HepG2 (cell line): ENCODE results near the gene SHROOM1. TPM values are rescaled to one million over a fixed set of nuclear protein-coding genes. Genes with fewer than 3 reads are reported as not detected.

Experiments
- E2F2 ChIP-seq: sonication (generic); formaldehyde crosslinking; IDR thresholded peaks from 2 replicates; pipeline ENCODE4 v1.4.0; 2020; ENCODE audit warnings: missing genetic modification reagents, borderline replicate concordance
- FOXP4 ChIP-seq: sonication (generic); formaldehyde crosslinking; IDR thresholded peaks from 2 replicates; pipeline ENCODE4 v1.4.0; 2020; ENCODE audit warnings: missing genetic modification reagents
- HOXA5 ChIP-seq: sonication (generic); formaldehyde crosslinking; IDR thresholded peaks from 2 replicates; pipeline ENCODE4 v1.4.0; 2020; ENCODE audit warnings: missing genetic modification reagents
- KDM3A ChIP-seq: IDR thresholded peaks from 2 replicates; pipeline ENCODE4 v1.6.1; 2018; ENCODE audit warnings: low read depth, missing compliant biosample characterization
- KDM6A ChIP-seq: IDR thresholded peaks from 2 replicates; pipeline ENCODE4 v1.6.1; 2016; ENCODE audit warnings: low read depth
- KLF9 ChIP-seq: IDR thresholded peaks from 2 replicates; pipeline ENCODE4 v1.6.1; 2016; ENCODE audit warnings: low read depth
- MLLT10 ChIP-seq: sonication (generic); formaldehyde crosslinking; IDR thresholded peaks from 2 replicates; pipeline ENCODE4 v1.4.0; 2020; ENCODE audit warnings: missing genetic modification reagents
- MZF1 ChIP-seq: sonication (generic); formaldehyde crosslinking; IDR thresholded peaks from 2 replicates; pipeline ENCODE4 v1.8.1; 2023; ENCODE audit warnings: mild to moderate bottlenecking, missing genetic modification reagents, borderline replicate concordance
- NCOA5 ChIP-seq: sonication (generic); formaldehyde crosslinking; IDR thresholded peaks from 2 replicates; pipeline ENCODE4 v1.4.0; 2020; ENCODE audit warnings: missing genetic modification reagents
- NFE2L2 ChIP-seq: fragments of 150-350 bp; IDR thresholded peaks from 2 replicates; pipeline ENCODE4 v1.6.1; 2014; ENCODE audit warnings: low read length
- RARA ChIP-seq: IDR thresholded peaks from 2 replicates; pipeline ENCODE4 v1.6.1; 2016; ENCODE audit warnings: missing genetic modification reagents, missing compliant biosample characterization
- SOX5 ChIP-seq: IDR thresholded peaks from 2 replicates; pipeline ENCODE4 v1.6.1; 2016; ENCODE audit warnings: borderline replicate concordance
- STAG1 ChIP-seq: sonication (generic); formaldehyde crosslinking; IDR thresholded peaks from 2 replicates; pipeline ENCODE4 v1.4.0; 2020; ENCODE audit warnings: missing genetic modification reagents
- TFE3 ChIP-seq: IDR thresholded peaks from 2 replicates; pipeline ENCODE4 v1.6.1; 2016
- YY1 ChIP-seq: IDR thresholded peaks from 2 replicates; pipeline ENCODE4 v1.6.1; 2011; ENCODE audit warnings: low read length, low read depth, moderate library complexity, mild to moderate bottlenecking; ENCODE audit not compliant: insufficient read depth, insufficient replicate concordance
- ZBTB20 ChIP-seq: sonication (generic); formaldehyde crosslinking; IDR thresholded peaks from 2 replicates; pipeline ENCODE4 v1.8.1; 2023; ENCODE audit warnings: missing genetic modification reagents, low read depth, mild to moderate bottlenecking, borderline replicate concordance
- ZIK1 ChIP-seq: sonication (generic); formaldehyde crosslinking; IDR thresholded peaks from 2 replicates; pipeline ENCODE4 v1.5.0; 2020; ENCODE audit warnings: mild to moderate bottlenecking, low read depth, missing genetic modification reagents, borderline replicate concordance
- ZNF33B ChIP-seq: sonication (generic); formaldehyde crosslinking; IDR thresholded peaks from 2 replicates; pipeline ENCODE4 v1.5.1; 2020; ENCODE audit warnings: mild to moderate bottlenecking, missing genetic modification reagents
- ZNF879 ChIP-seq: sonication (generic); formaldehyde crosslinking; IDR thresholded peaks from 2 replicates; pipeline ENCODE4 v1.8.1; 2023; ENCODE audit warnings: missing genetic modification reagents
- ZNF891 ChIP-seq: sonication (generic); formaldehyde crosslinking; IDR thresholded peaks from 2 replicates; pipeline ENCODE4 v1.5.0; 2020; ENCODE audit warnings: mild to moderate bottlenecking, missing genetic modification reagents
- polyA plus RNA-seq, 8 experiments: library from polyadenylated mRNA; depleted of rRNA in 3 of 8; stranded (reverse) in 7 of 8; unstranded in 1 of 8; fragments of >200 nt; fragmentation: Illumina TruSeq in 4 of 8; extraction: Trizol in 4 of 8; gene quantifications; 2 replicates each; pipeline versions ENCODE4 v1.2.1 to v1.2.3, GENCODE V29; 2011 to 2016; ENCODE audit warnings: low read depth in 4 of 8, missing spikeins in 1 of 8, mixed read lengths in 1 of 8; ENCODE audit not compliant: insufficient read depth in 1 of 8
- total RNA-seq, 5 experiments: library from RNA; depleted of rRNA; stranded (reverse); fragments of >200 nt; fragmentation: Illumina TruSeq; extraction: Trizol; gene quantifications; 2 replicates each; pipeline ENCODE4 v1.2.3, GENCODE V29; 2016; ENCODE audit warnings: low read depth in 1 of 5
- TF ChIP-seq, protein P1 (sequence below), 2 experiments: IDR thresholded peaks; 2 replicates each; pipeline ENCODE4 v1.6.1; 2011 to 2012; ENCODE audit warnings: low read length in 2 of 2, borderline replicate concordance in 1 of 2, low read depth in 1 of 2, mild to moderate bottlenecking in 1 of 2, moderate library complexity in 1 of 2
- TF ChIP-seq, protein P2 (sequence below), 2 experiments: fragments of 450-650 bp in 1 of 2; sonication (generic) in 1 of 2; formaldehyde crosslinking; IDR thresholded peaks; 2 replicates each; pipeline versions ENCODE4 v1.5.0 to v1.8.0; 2020 to 2022; ENCODE audit warnings: mild to moderate bottlenecking in 1 of 2, missing genetic modification reagents in 1 of 2

SHROOM1 gene
- total and polyA plus RNA-seq, 2 of the 13 experiments (the other 11 are each of a cell fraction or from before 2014, with no cell fraction given) = 18.2 to 25.7 TPM

DNA sequence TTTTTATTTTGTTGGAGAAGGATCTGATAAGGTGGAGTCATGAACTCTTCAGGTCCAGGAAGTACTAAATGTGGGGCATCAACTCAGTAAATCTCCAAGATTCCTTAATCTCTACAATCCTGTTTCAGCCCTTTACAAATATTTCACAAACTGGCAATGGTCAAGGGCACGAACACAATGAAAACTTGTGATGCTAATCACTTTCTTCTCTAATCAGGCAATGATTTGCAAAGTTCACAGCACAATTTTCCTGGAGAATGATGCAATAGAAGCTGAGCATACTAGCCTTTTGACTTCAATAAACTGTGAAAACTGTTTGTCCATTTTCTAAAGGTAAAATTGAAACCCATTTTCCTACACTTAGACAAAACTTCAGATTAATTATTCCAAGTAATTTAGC lies 18.9 kb upstream of the SHROOM1 start (continued):
- TF ChIP-seq ZNF33B (CRISPR knock-in tag) = no peak
- TF ChIP-seq ZNF891 (CRISPR knock-in tag) = no peak
- TF ChIP-seq, protein P1, sequence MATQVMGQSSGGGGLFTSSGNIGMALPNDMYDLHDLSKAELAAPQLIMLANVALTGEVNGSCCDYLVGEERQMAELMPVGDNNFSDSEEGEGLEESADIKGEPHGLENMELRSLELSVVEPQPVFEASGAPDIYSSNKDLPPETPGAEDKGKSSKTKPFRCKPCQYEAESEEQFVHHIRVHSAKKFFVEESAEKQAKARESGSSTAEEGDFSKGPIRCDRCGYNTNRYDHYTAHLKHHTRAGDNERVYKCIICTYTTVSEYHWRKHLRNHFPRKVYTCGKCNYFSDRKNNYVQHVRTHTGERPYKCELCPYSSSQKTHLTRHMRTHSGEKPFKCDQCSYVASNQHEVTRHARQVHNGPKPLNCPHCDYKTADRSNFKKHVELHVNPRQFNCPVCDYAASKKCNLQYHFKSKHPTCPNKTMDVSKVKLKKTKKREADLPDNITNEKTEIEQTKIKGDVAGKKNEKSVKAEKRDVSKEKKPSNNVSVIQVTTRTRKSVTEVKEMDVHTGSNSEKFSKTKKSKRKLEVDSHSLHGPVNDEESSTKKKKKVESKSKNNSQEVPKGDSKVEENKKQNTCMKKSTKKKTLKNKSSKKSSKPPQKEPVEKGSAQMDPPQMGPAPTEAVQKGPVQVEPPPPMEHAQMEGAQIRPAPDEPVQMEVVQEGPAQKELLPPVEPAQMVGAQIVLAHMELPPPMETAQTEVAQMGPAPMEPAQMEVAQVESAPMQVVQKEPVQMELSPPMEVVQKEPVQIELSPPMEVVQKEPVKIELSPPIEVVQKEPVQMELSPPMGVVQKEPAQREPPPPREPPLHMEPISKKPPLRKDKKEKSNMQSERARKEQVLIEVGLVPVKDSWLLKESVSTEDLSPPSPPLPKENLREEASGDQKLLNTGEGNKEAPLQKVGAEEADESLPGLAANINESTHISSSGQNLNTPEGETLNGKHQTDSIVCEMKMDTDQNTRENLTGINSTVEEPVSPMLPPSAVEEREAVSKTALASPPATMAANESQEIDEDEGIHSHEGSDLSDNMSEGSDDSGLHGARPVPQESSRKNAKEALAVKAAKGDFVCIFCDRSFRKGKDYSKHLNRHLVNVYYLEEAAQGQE (IDR thresholded peaks at IDR 0.05; ENCODE audit: borderline replicate concordance in 1 of 2, low read depth in 1 of 2, low read length in 2 of 2) = no peak
- TF ChIP-seq NCOA5 (CRISPR knock-in tag) = no peak
- no peak for TF ChIP-seq ZBTB20 (CRISPR knock-in tag)
- no peak for TF ChIP-seq YY1
- TF ChIP-seq FOXP4 = peak; percentile 50
- no peak for TF ChIP-seq STAG1 (CRISPR knock-in tag)
- no peak for TF ChIP-seq ZNF879 (CRISPR knock-in tag)
- TF ChIP-seq TFE3 (CRISPR knock-in tag) = no peak
- TF ChIP-seq HOXA5 (CRISPR knock-in tag) = no peak
- no peak for TF ChIP-seq E2F2 (CRISPR knock-in tag)
- peak; percentile 60; the same call in 1 of the 2 replicates for TF ChIP-seq SOX5
- TF ChIP-seq, protein P2, sequence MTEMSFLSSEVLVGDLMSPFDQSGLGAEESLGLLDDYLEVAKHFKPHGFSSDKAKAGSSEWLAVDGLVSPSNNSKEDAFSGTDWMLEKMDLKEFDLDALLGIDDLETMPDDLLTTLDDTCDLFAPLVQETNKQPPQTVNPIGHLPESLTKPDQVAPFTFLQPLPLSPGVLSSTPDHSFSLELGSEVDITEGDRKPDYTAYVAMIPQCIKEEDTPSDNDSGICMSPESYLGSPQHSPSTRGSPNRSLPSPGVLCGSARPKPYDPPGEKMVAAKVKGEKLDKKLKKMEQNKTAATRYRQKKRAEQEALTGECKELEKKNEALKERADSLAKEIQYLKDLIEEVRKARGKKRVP (CRISPR knock-in tag; IDR thresholded peaks at IDR 0.05) = peak; percentile 82 to 95
- TF ChIP-seq NFE2L2 = no peak
- TF ChIP-seq RARA = peak; percentile 33; the same call in 1 of the 2 replicates
- TF ChIP-seq KDM3A = no peak
- no peak for TF ChIP-seq KDM6A (CRISPR knock-in tag)
- TF ChIP-seq ZIK1 (CRISPR knock-in tag) = no peak
- TF ChIP-seq MLLT10 = no peak
- TF ChIP-seq KLF9 (CRISPR knock-in tag) = no peak
- no peak for TF ChIP-seq MZF1 (CRISPR knock-in tag)
